K562 (cell line): ENCODE measurements around the gene GET3. TPM values are rescaled to one million over a fixed set of nuclear protein-coding genes. Genes with fewer than 3 reads are reported as not detected.

Experiments
- ATAC-seq: fragments of 200-7000 bp; cut with Tn5 transposase; 3 replicates; pipeline ENCODE4 v1.9.1; 2020; ENCODE audit warnings: moderate library complexity
- BruUV-seq: library from RNA; stranded (reverse); fragments of 400-500 nt; replicated peaks from 2 replicates; lab custom pipeline; 2021; lab: Mats Ljungman, UMichigan
- CTCF ChIA-PET: fragments of 300-600 bp; formaldehyde crosslinking; extraction: SDS; loops from one replicate; lab custom pipeline; 2021; ENCODE audit warnings: low intra/inter-chr PET ratio; lab: Yijun Ruan, JAX
- POLR2A ChIA-PET: fragments of 300-600, 350-650 bp; sonication (Branson Sonifier 250); formaldehyde crosslinking; extraction: SDS; loops from one replicate; lab custom pipeline; 2021; ENCODE audit warnings: antibody characterized with exemption, inconsistent platforms; lab: Yijun Ruan, JAX
- DNase-seq, 4 experiments: peaks; one replicate each; pipeline versions ENCODE4 v3.0.0 to v3.0.0-alpha.2; 2011 to 2018; ENCODE audit warnings: low spot score in 3 of 4, mixed read lengths in 3 of 4; ENCODE audit errors: extremely low read depth in 1 of 4
- FAIRE-seq: peaks from 2 replicates; lab custom pipeline; 2011; peaks lifted over from hg19 to GRCh38; lab: Jason Lieb, UNC
- H2AFZ ChIP-seq: 2 replicates; pipeline ENCODE4 v1.6.0; 2011; ENCODE audit warnings: low read depth, low read length, control low read depth, inconsistent platforms
- H3K27ac ChIP-seq: fragments of 200-600 bp; 3 replicates; pipeline ENCODE4 v1.8.0; 2011; ENCODE audit warnings: low read depth, mild to moderate bottlenecking, control low read depth, inconsistent platforms, low read length, moderate library complexity, mixed read lengths; ENCODE audit errors: extremely low read depth
- H3K27me3 ChIP-seq, 2 experiments: fragments of 300-600 bp in 1 of 2; 2 replicates in 1 of 2; 3 replicates in 1 of 2; pipeline versions ENCODE4 v1.6.0 to v1.8.0; 2011; ENCODE audit warnings: inconsistent platforms in 2 of 2, low read length in 2 of 2, mild to moderate bottlenecking in 1 of 2, mixed read lengths in 1 of 2, moderate library complexity in 1 of 2; ENCODE audit not compliant: control insufficient read depth in 2 of 2, insufficient read depth in 2 of 2
- H3K36me3 ChIP-seq: fragments of 300-600 bp; 3 replicates; pipeline ENCODE4 v1.8.0; 2011; ENCODE audit warnings: mild to moderate bottlenecking, low read length, inconsistent platforms; ENCODE audit not compliant: control insufficient read depth, insufficient read depth
- H3K4me1 ChIP-seq, 2 experiments: fragments of 200-600 bp in 1 of 2; replicated peaks in 1 of 2; 2 replicates in 1 of 2; 3 replicates in 1 of 2; pipeline versions ENCODE4 v1.5.1 to v1.8.0; 2011; ENCODE audit warnings: inconsistent platforms in 2 of 2, low read length in 2 of 2, mild to moderate bottlenecking in 1 of 2, mixed read lengths in 1 of 2, moderate library complexity in 1 of 2; ENCODE audit not compliant: control insufficient read depth in 2 of 2, insufficient read depth in 2 of 2
- H3K4me2 ChIP-seq: 2 replicates; pipeline ENCODE4 v1.6.1; 2011; ENCODE audit warnings: low read length, control low read depth, inconsistent platforms, mixed read lengths; ENCODE audit not compliant: insufficient read depth
- H3K4me3 ChIP-seq: fragments of 200-600 bp; sonication (generic), shearing (Covaris generic); 2 replicates; pipeline ENCODE4 v1.5.1; 2016; ENCODE audit warnings: control low read depth, inconsistent platforms
- H3K79me2 ChIP-seq: fragments of 200-600 bp; 3 replicates; pipeline ENCODE4 v1.8.0; 2011; ENCODE audit warnings: low read length, inconsistent platforms; ENCODE audit not compliant: control insufficient read depth, insufficient read depth
- H3K9ac ChIP-seq, 2 experiments: 2 replicates each; pipeline versions ENCODE4 v1.6.0 to v1.6.1; 2011; ENCODE audit warnings: low read depth in 2 of 2, low read length in 2 of 2, control low read depth in 1 of 2, inconsistent platforms in 1 of 2, mild to moderate bottlenecking in 1 of 2, mixed read lengths in 1 of 2; ENCODE audit not compliant: insufficient read depth in 1 of 2
- H3K9me1 ChIP-seq: one replicate; pipeline ENCODE4 v1.6.0; 2011; ENCODE audit warnings: inconsistent platforms, mild to moderate bottlenecking, low read length, moderate library complexity; ENCODE audit not compliant: control insufficient read depth, insufficient read depth
- H3K9me3 ChIP-seq: replicated peaks from 2 replicates; pipeline ENCODE4 v1.5.1; 2011; ENCODE audit warnings: low read depth, low read length, inconsistent platforms; ENCODE audit not compliant: control insufficient read depth, insufficient read depth
- H4K20me1 ChIP-seq: replicated peaks from 2 replicates; pipeline ENCODE4 v1.6.1; 2011; ENCODE audit warnings: low read length, inconsistent platforms, mixed read lengths; ENCODE audit not compliant: control insufficient read depth, insufficient read depth
- BDP1 ChIP-seq: IDR thresholded peaks from 3 replicates; pipeline ENCODE4 v1.6.1; 2011; ENCODE audit not compliant: insufficient read length, insufficient read depth
- HMGN3 ChIP-seq: IDR thresholded peaks from 2 replicates; pipeline ENCODE4 v1.6.1; 2011; ENCODE audit warnings: borderline replicate concordance, low read depth, mild to moderate bottlenecking, mixed read lengths, low read length; ENCODE audit not compliant: insufficient read length; ENCODE audit errors: extremely low read depth
- MCM5 ChIP-seq: fragments of 450-650 bp; IDR thresholded peaks from 2 replicates; pipeline ENCODE4 v1.6.1; 2016; ENCODE audit warnings: low read depth
- NR4A1 ChIP-seq, 2 experiments: fragments of 250-450 bp in 1 of 2; fragments of 450-650 bp in 1 of 2; sonication (Bioruptor Pico) in 1 of 2; IDR thresholded peaks; 2 replicates each; pipeline versions ENCODE4 v1.4.0 to v1.6.1; 2016 to 2020; ENCODE audit warnings: mild to moderate bottlenecking in 2 of 2, missing compliant biosample characterization in 1 of 2, missing genetic modification characterization in 1 of 2, moderate library complexity in 1 of 2
- PHB ChIP-seq: fragments of 250-450 bp; sonication (Bioruptor Pico); IDR thresholded peaks from 2 replicates; pipeline ENCODE4 v1.5.0; 2021
- POLR2G ChIP-seq: fragments of 200-400 bp; formaldehyde crosslinking; IDR thresholded peaks from 2 replicates; pipeline ENCODE4 v1.6.1; 2017; ENCODE audit warnings: low read depth, mild to moderate bottlenecking, antibody characterized with exemption, low read length, moderate library complexity
- RBFOX2 ChIP-seq: fragments of 200-400 bp; formaldehyde crosslinking; IDR thresholded peaks from 2 replicates; pipeline ENCODE4 v1.6.1; 2017; ENCODE audit warnings: low read depth, mild to moderate bottlenecking, low read length, moderate library complexity
- SMC3 ChIP-seq: conservative IDR thresholded peaks from 2 replicates; pipeline ENCODE4 v1.6.1; 2011; ENCODE audit warnings: low read depth, low read length, improper control_type of control experiment; ENCODE audit not compliant: insufficient read depth
- SPI1 ChIP-seq: IDR thresholded peaks from 2 replicates; pipeline ENCODE4 v1.6.1; 2011; ENCODE audit warnings: low read depth, low read length, control low read depth, borderline replicate concordance
- ZBTB7A ChIP-seq: IDR thresholded peaks from 2 replicates; pipeline ENCODE4 v1.6.1; 2011; ENCODE audit warnings: low read depth, mild to moderate bottlenecking, low read length, moderate library complexity, borderline replicate concordance; ENCODE audit not compliant: control insufficient read depth
- ZFP1 ChIP-seq: fragments of 450-650 bp; formaldehyde crosslinking; IDR thresholded peaks from 2 replicates; pipeline ENCODE4 v1.4.0; 2020; ENCODE audit warnings: mild to moderate bottlenecking, mixed read lengths
- ZFX ChIP-seq: sonication (generic); formaldehyde crosslinking; IDR thresholded peaks from 2 replicates; pipeline ENCODE4 v1.8.0; 2022; ENCODE audit warnings: mild to moderate bottlenecking, missing genetic modification reagents, moderate library complexity
- ZNF696 ChIP-seq: fragments of 250-450 bp; sonication (Bioruptor Pico); conservative IDR thresholded peaks from 2 replicates; pipeline ENCODE4 v1.4.0; 2020; ENCODE audit warnings: mild to moderate bottlenecking, moderate library complexity
- WGBS: fragments of 100-300 bp; shearing (Covaris generic); methylation state at CpG from one replicate; pipeline ENCODE4 v1.1.6; 2016; ENCODE audit warnings: low coverage, mixed read lengths; ENCODE audit not compliant: insufficient coverage; ENCODE audit errors: missing lambda C conversion rate; 5-methylcytosine and 5-hydroxymethylcytosine counted together
- in situ Hi-C: fragments of 300-500 bp; cut with MboI; formaldehyde crosslinking; loops from 4 replicates; pipeline ENCODE4 v1.15.0; 2018; ENCODE audit warnings: inconsistent platforms, mixed read lengths
- intact Hi-C: fragments of 100-400 bp; cut with micrococcal nuclease; formaldehyde crosslinking; loops from 2 replicates; pipeline ENCODE4 v1.14.2; 2022
- polyA plus RNA-seq, 8 experiments: library from polyadenylated mRNA; depleted of rRNA in 4 of 8; stranded (reverse) in 5 of 8; unstranded in 3 of 8; fragments of >200 nt; fragmentation: Nextera tagmentation in 2 of 8; fragmentation: Illumina TruSeq in 1 of 8; extraction: Ambion mirVana in 2 of 8; extraction: Trizol in 1 of 8; gene quantifications; 2 replicates each; pipeline versions ENCODE4 v1.2.1 to v1.2.3, GENCODE V29; 2011 to 2014; ENCODE audit warnings: inconsistent platforms in 1 of 8, missing spikeins in 1 of 8
- total RNA-seq, 7 experiments: library from RNA; depleted of rRNA in 6 of 7; stranded (reverse); fragments of >200 nt in 6 of 7; fragmentation: Illumina TruSeq in 2 of 7; extraction: Trizol in 2 of 7; gene quantifications; 2 replicates each; pipeline versions ENCODE4 v1.2.1 to v1.2.3, GENCODE V29; 2011 to 2021; ENCODE audit warnings: low replicate concordance in 1 of 7
- TF ChIP-seq, protein P1 (sequence below): fragments of 250-450 bp; sonication (Bioruptor Pico); IDR thresholded peaks from 2 replicates; pipeline ENCODE4 v1.8.0; 2022; ENCODE audit warnings: moderate library complexity, mild to moderate bottlenecking, inconsistent platforms
- TF ChIP-seq, protein P2 (sequence below), 3 experiments: IDR thresholded peaks in 2 of 3; conservative IDR thresholded peaks in 1 of 3; 2 replicates each; pipeline ENCODE4 v1.5.1; 2011 to 2012; ENCODE audit warnings: low read length in 3 of 3, mild to moderate bottlenecking in 3 of 3, control low read depth in 2 of 3, improper control_type of control experiment in 1 of 3, inconsistent platforms in 1 of 3, low read depth in 1 of 3, mixed read lengths in 1 of 3, moderate library complexity in 1 of 3; ENCODE audit not compliant: insufficient read depth in 2 of 3
- TF ChIP-seq, protein P3 (sequence below): sonication (generic); formaldehyde crosslinking; IDR thresholded peaks from 2 replicates; pipeline ENCODE4 v1.8.0; 2022; ENCODE audit warnings: mild to moderate bottlenecking, missing genetic modification reagents, borderline replicate concordance

The GET3 gene
- total and polyA plus RNA-seq, 9 of the 15 experiments (the other 6 are each of a cell fraction or from before 2014, with no cell fraction given), result 8.3 to 83.5 (median 51.8) TPM

DNA sequence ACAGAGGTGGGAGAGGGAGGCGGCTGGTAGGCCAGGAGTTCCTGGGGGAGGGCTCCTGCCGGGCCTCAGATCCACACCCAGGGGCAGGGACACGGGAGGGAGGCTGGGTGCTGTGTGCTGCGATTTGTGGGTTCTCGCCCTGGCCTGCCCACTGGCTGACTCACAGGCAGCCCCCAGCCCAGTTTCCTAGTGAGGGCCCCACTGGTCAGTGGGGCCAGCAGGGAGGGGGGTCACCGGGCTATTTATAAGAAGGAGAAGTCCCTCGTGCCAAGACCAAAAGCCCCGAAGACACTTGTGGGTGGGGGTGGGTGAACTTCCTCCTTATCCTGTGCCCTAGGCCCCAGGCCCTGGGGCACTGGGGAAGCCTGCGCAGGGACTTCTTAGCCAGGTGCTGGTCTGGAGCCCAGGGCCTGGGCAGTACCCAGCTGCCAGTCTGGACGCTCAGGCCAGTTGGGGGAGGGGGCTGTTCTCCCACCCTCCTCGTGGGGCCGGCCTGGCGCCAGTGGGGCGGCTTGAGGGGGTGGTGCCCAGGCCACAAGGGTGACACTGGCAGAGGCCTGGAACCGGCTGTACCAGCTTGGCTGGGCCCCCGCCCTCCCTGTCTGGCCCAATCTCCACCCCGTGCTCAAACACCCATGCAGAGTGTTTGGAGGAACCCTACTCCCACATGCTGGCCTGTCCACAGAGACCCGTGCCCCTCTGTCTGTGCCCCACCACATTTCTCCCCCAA is 49.0 kb downstream of the GET3 start:
- WGBS, result 63% methylated on average over 16 of the region's 18 CpGs
- DNase-seq (no peak), ATAC-seq (no peak), FAIRE-seq (no peak)
- in situ Hi-C loops, result no loop called here
- ChIA-PET CTCF (interaction anchor here (1.6 kb wide), 1 partner anchor 11 kb away, joined by 5 read pairs; the partner anchor contains the start of gene HOOK2), POLR2A (no interaction called here)
- H3K27me3 ChIP-seq, result no peaks in the 10 kb centered on the region
- H3K9me1 ChIP-seq, result no peaks in the 10 kb centered on the region
- H3K4me1 ChIP-seq, result peaks cover 76 to 86% of the 10 kb centered on the region in 2 experiments
- peaks cover 11% of the 10 kb centered on the region; the same call in 2 of the 3 replicates for H3K79me2 ChIP-seq
- no peak overlapping the region for H3K4me3 ChIP-seq
- BruUV-seq, result no TSS peak
- H3K36me3 ChIP-seq, result no peaks in the 10 kb centered on the region
- intact Hi-C loops, result no loop called here
- H3K9me3 ChIP-seq, result no peaks in the 10 kb centered on the region
- H3K9ac ChIP-seq, result peak overlapping the region in 1 of 2 experiments; percentile 79; a peak in 3 of 4 replicates
- H3K27ac ChIP-seq, result peak overlapping the region; percentile 45; the same call in 2 of the 3 replicates
- H3K4me2 ChIP-seq, result no peak overlapping the region
- no peak for TF ChIP-seq SMC3
- TF ChIP-seq, protein P1, sequence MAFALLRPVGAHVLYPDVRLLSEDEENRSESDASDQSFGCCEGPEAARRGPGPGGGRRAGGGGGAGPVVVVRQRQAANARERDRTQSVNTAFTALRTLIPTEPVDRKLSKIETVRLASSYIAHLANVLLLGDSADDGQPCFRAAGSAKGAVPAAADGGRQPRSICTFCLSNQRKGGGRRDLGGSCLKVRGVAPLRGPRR (CRISPR knock-in tag), result 0 out of 2 replicates have a peak, but pooled peaks have one; percentile 2
- peak; percentile 8 for TF ChIP-seq HMGN3
- TF ChIP-seq ZBTB7A, result peak; percentile 37; the same call in 1 of the 2 replicates
- no peak for TF ChIP-seq NR4A1 (CRISPR knock-in tag; IDR thresholded peaks at IDR 0.05)
- TF ChIP-seq NR4A1 (tag; IDR thresholded peaks at IDR 0.05), result 0 out of 2 replicates have a peak, but pooled peaks have one; percentile 26
- TF ChIP-seq BDP1, result no peak
- peak; percentile 23; the same call in 1 of the 2 replicates for TF ChIP-seq ZFX (CRISPR knock-in tag)
- no peak for TF ChIP-seq PHB (CRISPR knock-in tag)
- TF ChIP-seq MCM5, result no peak
- TF ChIP-seq POLR2G, result peak; percentile 58; the same call in 1 of the 2 replicates
- TF ChIP-seq RBFOX2, result peak; percentile 43; the same call in 1 of the 2 replicates
- TF ChIP-seq, protein P2, sequence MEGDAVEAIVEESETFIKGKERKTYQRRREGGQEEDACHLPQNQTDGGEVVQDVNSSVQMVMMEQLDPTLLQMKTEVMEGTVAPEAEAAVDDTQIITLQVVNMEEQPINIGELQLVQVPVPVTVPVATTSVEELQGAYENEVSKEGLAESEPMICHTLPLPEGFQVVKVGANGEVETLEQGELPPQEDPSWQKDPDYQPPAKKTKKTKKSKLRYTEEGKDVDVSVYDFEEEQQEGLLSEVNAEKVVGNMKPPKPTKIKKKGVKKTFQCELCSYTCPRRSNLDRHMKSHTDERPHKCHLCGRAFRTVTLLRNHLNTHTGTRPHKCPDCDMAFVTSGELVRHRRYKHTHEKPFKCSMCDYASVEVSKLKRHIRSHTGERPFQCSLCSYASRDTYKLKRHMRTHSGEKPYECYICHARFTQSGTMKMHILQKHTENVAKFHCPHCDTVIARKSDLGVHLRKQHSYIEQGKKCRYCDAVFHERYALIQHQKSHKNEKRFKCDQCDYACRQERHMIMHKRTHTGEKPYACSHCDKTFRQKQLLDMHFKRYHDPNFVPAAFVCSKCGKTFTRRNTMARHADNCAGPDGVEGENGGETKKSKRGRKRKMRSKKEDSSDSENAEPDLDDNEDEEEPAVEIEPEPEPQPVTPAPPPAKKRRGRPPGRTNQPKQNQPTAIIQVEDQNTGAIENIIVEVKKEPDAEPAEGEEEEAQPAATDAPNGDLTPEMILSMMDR (IDR thresholded peaks at IDR 0.05 in 2 of 3, conservative IDR thresholded peaks at IDR 0.05 in 1 of 3; ENCODE audit: insufficient read depth in 2 of 3, low read depth in 1 of 3, low read length in 3 of 3), result no peak
- TF ChIP-seq ZNF696, result no peak
- 0 out of 2 replicates have a peak, but pooled peaks have one; percentile 1 for TF ChIP-seq SPI1
- TF ChIP-seq ZFP1 (CRISPR knock-in tag), result no peak
- TF ChIP-seq, protein P3, sequence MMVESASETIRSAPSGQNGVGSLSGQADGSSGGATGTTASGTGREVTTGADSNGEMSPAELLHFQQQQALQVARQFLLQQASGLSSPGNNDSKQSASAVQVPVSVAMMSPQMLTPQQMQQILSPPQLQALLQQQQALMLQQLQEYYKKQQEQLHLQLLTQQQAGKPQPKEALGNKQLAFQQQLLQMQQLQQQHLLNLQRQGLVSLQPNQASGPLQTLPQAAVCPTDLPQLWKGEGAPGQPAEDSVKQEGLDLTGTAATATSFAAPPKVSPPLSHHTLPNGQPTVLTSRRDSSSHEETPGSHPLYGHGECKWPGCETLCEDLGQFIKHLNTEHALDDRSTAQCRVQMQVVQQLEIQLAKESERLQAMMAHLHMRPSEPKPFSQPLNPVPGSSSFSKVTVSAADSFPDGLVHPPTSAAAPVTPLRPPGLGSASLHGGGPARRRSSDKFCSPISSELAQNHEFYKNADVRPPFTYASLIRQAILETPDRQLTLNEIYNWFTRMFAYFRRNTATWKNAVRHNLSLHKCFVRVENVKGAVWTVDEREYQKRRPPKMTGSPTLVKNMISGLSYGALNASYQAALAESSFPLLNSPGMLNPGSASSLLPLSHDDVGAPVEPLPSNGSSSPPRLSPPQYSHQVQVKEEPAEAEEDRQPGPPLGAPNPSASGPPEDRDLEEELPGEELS (CRISPR knock-in tag), result 0 out of 2 replicates have a peak, but pooled peaks have one; percentile 16
- no peaks in the 10 kb centered on the region for H4K20me1 ChIP-seq
- H2AFZ ChIP-seq, result 0 out of 2 replicates have a peak overlapping the region, but pooled peaks have one; percentile 10
